ENCODE results near the gene RAB23.

RAB23 gene

DNA sequence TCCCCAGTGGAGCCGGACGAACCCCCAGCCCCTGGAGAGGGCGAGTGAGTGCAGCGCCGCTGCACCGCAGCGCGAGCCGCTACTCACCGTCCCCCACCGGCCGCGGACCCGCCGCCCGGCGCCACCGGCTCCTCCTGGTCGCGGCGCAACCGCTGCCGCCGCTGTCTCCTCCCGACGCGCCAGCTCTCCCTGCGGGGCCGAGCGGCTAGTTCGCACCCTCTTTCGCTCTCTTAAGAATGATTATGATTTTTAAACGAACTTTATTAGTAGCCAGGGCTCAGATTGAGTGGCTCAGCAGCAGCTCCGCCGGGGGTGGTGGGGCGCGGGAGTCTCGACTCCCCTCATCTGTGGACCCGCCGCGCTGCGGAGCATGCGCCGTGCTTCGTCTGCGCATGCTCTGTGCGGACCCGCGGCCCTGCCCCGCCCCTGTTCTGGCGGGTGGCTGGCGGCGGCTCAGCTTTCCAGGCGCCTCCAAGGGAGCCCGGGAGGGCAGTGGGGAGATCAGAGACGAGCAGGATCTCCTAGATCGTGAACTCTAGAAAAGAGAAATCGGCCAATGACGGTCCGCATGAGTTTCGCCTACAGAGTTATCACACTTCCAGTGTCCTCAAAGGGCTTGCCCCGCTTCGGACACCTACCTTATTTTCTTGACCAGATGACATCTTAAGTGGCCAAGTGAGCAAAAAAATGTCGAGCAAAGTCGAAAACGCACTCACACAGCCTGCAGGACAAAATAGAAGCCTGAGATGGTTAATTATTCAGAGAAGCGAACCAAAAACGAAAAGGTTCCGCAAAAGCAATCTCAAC lies at the start of gene RAB23:
RAB23 (minus strand) TSS at position 372 of the 807 bp plus-strand sequence. CDS start 11,927 bp downstream, outside the sequence.
- TF ChIP-seq, protein P1, sequence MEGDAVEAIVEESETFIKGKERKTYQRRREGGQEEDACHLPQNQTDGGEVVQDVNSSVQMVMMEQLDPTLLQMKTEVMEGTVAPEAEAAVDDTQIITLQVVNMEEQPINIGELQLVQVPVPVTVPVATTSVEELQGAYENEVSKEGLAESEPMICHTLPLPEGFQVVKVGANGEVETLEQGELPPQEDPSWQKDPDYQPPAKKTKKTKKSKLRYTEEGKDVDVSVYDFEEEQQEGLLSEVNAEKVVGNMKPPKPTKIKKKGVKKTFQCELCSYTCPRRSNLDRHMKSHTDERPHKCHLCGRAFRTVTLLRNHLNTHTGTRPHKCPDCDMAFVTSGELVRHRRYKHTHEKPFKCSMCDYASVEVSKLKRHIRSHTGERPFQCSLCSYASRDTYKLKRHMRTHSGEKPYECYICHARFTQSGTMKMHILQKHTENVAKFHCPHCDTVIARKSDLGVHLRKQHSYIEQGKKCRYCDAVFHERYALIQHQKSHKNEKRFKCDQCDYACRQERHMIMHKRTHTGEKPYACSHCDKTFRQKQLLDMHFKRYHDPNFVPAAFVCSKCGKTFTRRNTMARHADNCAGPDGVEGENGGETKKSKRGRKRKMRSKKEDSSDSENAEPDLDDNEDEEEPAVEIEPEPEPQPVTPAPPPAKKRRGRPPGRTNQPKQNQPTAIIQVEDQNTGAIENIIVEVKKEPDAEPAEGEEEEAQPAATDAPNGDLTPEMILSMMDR (IDR thresholded peaks at IDR 0.05): no peak; the same call in 1 of the 2 replicates

DNA sequence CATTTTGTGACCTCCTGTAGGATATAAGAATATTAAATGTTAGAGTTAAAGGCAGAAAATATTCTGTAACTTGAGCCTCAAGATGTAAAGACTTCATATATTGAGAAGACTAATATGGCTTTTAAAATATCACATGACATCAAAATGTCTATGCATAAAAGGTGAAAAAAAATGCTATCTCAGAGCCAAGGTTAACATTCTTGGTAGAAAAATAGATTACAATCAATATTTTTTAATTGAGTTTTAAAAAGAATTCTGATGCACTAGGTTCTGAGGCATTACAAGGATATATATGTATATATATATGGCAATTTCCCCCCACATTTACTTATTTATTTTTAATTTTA lies 46.2 kb upstream of the RAB23 start:
- TF ChIP-seq, protein P1 (IDR thresholded peaks at IDR 0.05): no peak; the same call in 1 of the 2 replicates

DNA sequence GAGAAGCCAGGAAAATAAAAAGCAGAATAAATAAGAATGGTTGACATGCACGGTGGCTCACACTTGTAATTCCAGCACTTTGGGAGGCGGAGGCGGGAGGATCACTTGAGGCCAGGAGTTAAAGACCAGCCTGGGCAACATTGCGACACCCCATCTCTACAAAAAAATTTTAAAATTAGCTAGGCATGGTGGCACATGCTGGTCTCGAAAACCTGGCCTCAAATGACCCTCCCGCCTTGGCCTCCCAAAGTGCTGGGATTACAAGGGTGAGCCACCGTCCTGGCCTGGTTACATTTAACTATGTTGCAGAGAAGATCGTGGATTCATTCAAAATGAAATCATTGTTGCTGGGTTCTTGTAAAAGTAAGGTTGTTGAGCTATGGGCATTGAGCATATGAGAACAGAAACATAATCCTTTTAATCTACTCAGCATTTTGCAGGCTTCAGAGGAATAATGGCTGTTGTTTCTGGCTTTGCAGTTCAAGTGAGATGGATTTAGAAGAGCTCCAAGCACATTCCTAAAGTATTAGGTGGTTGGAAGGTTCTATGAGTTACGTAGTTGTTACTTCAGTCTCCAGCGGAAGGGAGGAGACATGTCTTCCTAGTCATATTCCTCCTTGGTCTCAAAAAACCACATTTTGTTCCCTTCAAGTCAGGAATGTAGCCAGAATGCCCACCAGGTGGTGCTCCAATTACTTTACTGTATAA lies 45.6 kb upstream of the RAB23 start:
- TF ChIP-seq, protein P1 (IDR thresholded peaks at IDR 0.05): peak; percentile 44; the same call in 1 of the 2 replicates

DNA sequence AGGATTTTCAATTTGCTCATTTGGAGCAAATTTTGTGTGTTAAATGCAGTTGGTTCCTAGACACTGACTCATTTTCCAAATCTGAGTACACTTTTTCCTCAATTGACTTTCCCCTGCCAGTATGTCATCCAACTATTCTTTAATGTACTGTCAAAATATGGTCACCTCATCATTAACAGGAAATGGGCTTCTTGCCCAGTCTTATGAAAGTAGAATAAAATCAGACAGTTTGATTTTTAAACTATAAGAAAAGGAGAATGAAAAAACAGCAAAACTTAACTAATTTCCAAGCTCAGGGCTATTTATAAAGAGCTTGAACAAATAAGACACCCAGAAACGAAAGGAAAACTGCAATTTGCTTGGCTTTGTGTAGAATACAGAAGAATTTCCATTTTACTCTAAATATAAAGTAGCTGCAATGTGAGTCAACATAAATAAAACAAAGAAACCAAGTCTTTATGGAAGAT lies 43.7 kb upstream of the RAB23 start:
- TF ChIP-seq, protein P1 (IDR thresholded peaks at IDR 0.05): no peak

DNA sequence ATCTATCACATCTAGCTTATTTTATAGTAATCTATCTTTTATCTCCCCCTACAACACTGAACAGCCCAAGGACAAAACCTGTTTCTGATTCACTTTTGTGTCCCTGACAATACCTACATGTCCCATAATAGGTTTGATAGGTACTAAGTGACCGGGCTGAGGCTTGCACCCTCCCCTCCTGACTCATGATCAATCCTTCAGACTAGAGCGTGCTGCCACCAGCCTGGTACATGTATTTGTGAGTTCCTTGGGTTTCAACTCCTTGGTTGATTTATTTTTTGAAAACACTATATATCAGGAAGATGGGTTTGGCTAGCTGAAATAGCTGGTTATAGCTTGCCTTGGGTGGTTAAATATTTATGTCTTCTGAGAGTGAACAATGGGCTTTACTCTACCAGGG lies 41.6 kb upstream of the RAB23 start:
- TF ChIP-seq, protein P1 (IDR thresholded peaks at IDR 0.05): no peak

DNA sequence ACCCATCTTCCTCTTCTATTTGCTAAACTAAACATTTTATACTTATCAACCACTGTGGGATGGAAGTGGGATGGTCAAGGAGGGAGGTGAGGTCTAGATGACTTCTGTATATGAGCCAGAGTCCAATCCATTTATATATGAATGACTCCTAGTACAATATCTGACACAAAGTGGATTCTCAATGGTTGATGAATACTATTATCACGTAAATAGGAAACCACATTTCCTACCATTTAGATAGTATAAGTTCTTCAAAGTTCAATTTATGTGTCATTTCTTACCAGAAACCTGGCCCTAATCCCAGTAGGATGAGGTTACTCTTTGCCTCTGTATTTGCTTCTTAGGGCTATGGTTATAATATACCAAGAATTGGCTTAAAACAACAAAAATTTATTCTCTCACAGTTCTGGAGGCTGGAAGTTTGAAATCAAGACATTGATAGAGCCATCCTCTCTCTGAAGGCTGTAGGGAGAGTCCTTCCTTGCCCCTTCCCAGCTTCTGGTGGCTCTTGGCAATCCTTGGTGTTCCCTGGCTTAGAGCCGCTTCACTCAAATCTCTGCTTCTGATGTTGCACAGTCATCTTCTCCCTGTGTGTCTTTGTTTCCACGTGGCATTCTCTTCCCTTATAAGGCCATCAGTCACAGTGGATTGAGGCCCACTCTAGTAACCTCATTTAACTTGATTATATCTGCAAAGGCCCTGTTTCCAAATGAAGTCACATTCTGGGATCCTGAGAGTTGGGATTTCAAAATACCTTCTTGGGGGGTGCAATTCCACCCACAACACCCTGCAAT lies 41.0 kb upstream of the RAB23 start:
- TF ChIP-seq, protein P1 (IDR thresholded peaks at IDR 0.05): no peak

DNA sequence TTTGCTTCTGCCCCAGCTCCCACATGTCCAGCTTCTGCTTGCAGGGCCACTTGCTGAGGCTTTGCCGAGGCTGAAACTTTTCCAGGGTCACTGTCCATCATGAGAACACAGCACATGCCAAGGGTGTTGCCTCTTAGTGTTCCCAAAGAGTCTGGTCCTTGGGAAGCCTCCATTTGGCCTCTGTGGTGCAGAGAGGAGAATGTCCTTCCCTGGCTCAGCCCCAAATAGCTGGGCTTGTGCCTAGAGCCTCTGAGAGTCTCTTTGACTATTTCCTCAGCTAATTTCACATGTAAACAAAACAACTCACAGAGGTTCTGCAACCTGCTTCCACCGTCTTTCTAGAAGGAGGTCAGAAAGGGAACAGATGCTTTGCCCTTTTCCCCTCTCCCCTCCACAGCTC lies 40.4 kb upstream of the RAB23 start:
- TF ChIP-seq, protein P1 (IDR thresholded peaks at IDR 0.05): no peak
